Measurements from ENCODE around the gene RIT2. TPM values are rescaled to one million over a fixed set of nuclear protein-coding genes. Genes with fewer than 3 reads are reported as not detected.

Gene RIT2
- total RNA-seq, 1 experiment from 2014 or later, result 1.5 TPM

DNA sequence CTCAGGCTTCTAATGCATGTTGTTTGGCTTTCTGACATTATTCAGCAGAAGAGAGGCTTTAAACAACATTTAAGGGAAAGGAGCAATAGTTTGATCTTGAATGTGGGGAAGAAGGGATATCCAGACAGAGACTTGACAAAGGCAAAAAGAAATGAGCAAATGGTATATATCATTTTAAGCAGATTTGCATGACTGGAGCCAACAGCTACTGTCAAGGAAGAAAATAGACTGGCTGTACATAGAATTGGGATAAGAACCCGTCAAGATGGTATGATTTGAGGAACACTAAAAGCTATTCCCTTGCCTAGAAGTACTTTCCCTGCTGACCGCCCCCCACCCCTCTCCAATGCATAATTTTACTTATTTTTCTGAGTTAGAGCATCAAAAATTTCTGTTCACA is 174.5 kb downstream of the RIT2 start (continued):
- TF ChIP-seq, protein P1, sequence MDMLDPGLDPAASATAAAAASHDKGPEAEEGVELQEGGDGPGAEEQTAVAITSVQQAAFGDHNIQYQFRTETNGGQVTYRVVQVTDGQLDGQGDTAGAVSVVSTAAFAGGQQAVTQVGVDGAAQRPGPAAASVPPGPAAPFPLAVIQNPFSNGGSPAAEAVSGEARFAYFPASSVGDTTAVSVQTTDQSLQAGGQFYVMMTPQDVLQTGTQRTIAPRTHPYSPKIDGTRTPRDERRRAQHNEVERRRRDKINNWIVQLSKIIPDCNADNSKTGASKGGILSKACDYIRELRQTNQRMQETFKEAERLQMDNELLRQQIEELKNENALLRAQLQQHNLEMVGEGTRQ (CRISPR knock-in tag; IDR thresholded peaks at IDR 0.05), result no peak
- TF ChIP-seq ETV6 (CRISPR knock-in tag; IDR thresholded peaks at IDR 0.05) (no peak), TEAD1 (CRISPR knock-in tag; IDR thresholded peaks at IDR 0.05) (no peak)
- TF ChIP-seq, protein P2, sequence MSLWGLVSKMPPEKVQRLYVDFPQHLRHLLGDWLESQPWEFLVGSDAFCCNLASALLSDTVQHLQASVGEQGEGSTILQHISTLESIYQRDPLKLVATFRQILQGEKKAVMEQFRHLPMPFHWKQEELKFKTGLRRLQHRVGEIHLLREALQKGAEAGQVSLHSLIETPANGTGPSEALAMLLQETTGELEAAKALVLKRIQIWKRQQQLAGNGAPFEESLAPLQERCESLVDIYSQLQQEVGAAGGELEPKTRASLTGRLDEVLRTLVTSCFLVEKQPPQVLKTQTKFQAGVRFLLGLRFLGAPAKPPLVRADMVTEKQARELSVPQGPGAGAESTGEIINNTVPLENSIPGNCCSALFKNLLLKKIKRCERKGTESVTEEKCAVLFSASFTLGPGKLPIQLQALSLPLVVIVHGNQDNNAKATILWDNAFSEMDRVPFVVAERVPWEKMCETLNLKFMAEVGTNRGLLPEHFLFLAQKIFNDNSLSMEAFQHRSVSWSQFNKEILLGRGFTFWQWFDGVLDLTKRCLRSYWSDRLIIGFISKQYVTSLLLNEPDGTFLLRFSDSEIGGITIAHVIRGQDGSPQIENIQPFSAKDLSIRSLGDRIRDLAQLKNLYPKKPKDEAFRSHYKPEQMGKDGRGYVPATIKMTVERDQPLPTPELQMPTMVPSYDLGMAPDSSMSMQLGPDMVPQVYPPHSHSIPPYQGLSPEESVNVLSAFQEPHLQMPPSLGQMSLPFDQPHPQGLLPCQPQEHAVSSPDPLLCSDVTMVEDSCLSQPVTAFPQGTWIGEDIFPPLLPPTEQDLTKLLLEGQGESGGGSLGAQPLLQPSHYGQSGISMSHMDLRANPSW (CRISPR knock-in tag; conservative IDR thresholded peaks at IDR 0.05; ENCODE audit: low read depth), result no peak
- TF ChIP-seq, protein P3, sequence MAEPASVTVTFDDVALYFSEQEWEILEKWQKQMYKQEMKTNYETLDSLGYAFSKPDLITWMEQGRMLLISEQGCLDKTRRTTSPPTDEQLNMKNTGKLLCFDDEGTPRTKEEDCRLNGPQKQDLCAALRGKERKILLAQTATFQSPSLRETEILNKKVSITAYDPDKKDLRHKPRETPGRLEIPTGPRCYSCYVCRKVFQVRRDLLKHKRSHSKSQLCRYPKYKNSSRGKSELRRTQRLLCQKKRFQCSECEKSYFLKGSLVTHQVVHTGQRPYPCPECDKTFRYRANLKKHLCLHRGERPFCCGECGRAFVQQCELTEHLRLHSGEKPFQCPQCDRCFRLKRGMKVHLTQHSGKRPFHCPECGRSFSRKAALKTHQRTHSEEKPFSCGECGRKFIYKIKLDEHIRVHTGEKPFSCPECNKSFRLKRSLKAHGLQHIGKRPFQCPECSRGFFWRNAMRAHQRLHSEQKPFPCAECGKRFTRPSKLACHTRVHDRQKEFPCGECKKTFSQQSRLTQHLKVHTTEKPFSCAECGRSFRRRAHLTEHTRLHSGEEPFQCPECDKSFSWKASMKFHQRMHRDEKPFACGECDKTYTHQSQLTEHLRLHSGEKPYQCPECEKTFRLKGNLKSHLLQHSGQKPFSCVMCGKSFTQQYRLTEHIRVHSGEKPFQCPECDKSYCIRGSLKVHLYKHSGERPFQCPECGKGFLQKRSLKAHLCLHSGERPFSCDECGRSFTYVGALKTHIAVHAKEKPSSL (CRISPR knock-in tag; conservative IDR thresholded peaks at IDR 0.05), result no peak

DNA sequence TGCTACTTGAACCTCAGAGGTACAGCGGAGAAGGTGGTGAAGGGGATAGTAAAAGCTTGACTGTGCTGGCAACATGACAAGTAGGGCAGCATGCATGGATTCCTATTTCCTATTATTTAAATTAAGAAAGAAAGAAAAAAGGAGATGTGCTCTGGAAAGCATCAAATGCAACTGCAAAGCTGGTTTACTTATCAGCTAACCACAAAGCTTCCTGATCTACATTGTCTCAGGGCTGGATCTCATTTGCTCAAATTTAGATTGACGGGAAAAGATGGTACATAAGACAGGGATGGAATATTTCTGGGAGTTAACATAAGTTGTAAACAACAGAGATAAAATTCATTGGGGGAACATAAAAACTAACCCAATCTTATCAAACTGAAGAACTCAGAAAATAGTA is 178.0 kb downstream of the RIT2 start:
- no peak for ATAC-seq
- Mint-ChIP-seq H3K4me1 (peaks cover 41% of the 10 kb centered on the region), H3K27me3 (ENCODE audit: low read depth) (no peaks in the 10 kb centered on the region), H3K36me3 (peaks cover 2% of the 10 kb centered on the region; the same call in 1 of the 2 replicates), H3K27ac (no peak overlapping the region), H3K9me3 (peaks cover 10% of the 10 kb centered on the region), H3K4me3 (no peak overlapping the region)
- DNase-seq (ENCODE audit: low spot score), result no peak
- ChIA-PET CTCF (no interaction called here), POLR2A (no interaction called here)
- TF ChIP-seq MYBL2 (CRISPR knock-in tag; IDR thresholded peaks at IDR 0.05), result no peak
- TF ChIP-seq CREB1 (CRISPR knock-in tag; IDR thresholded peaks at IDR 0.05), result no peak
- TF ChIP-seq, protein P4, sequence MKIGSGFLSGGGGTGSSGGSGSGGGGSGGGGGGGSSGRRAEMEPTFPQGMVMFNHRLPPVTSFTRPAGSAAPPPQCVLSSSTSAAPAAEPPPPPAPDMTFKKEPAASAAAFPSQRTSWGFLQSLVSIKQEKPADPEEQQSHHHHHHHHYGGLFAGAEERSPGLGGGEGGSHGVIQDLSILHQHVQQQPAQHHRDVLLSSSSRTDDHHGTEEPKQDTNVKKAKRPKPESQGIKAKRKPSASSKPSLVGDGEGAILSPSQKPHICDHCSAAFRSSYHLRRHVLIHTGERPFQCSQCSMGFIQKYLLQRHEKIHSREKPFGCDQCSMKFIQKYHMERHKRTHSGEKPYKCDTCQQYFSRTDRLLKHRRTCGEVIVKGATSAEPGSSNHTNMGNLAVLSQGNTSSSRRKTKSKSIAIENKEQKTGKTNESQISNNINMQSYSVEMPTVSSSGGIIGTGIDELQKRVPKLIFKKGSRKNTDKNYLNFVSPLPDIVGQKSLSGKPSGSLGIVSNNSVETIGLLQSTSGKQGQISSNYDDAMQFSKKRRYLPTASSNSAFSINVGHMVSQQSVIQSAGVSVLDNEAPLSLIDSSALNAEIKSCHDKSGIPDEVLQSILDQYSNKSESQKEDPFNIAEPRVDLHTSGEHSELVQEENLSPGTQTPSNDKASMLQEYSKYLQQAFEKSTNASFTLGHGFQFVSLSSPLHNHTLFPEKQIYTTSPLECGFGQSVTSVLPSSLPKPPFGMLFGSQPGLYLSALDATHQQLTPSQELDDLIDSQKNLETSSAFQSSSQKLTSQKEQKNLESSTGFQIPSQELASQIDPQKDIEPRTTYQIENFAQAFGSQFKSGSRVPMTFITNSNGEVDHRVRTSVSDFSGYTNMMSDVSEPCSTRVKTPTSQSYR (CRISPR knock-in tag; IDR thresholded peaks at IDR 0.05), result no peak
- no peak for TF ChIP-seq SP1 (CRISPR knock-in tag; conservative IDR thresholded peaks at IDR 0.05)
- TF ChIP-seq NR2C2 (CRISPR knock-in tag; IDR thresholded peaks at IDR 0.05), result no peak
- TF ChIP-seq PRRX2 (CRISPR knock-in tag; IDR thresholded peaks at IDR 0.05), result no peak

DNA sequence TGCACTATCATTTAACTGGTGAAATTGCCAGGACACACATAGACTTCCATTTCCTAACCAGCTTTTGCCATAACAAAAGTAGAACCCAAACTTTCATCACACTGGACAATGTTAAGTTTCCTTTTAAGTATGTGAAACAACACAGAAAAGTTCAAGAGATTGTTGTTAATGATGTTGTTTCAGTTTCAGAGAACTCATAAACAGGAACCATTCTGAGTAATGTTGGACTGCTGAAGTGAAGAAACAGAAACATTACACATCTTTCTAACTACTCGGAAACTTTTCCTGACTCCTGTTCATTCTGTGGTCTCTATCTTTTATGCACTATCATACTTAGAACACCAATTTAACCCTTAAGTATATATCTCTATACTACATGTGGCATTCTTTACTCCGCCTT is 179.2 kb downstream of the RIT2 start:
- H3K9me3 Mint-ChIP-seq, result peaks cover 8% of the 10 kb centered on the region
- no peaks in the 10 kb centered on the region for H3K27me3 Mint-ChIP-seq (ENCODE audit: low read depth)
- ATAC-seq, result no peak
- no peaks in the 10 kb centered on the region for H3K36me3 Mint-ChIP-seq
- DNase-seq (ENCODE audit: low spot score), result no peak
- H3K4me3 Mint-ChIP-seq, result no peak overlapping the region
- CTCF ChIA-PET, result no interaction called here
- POLR2A ChIA-PET, result no interaction called here
- no peak overlapping the region for H3K27ac Mint-ChIP-seq
- TF ChIP-seq, protein P5, sequence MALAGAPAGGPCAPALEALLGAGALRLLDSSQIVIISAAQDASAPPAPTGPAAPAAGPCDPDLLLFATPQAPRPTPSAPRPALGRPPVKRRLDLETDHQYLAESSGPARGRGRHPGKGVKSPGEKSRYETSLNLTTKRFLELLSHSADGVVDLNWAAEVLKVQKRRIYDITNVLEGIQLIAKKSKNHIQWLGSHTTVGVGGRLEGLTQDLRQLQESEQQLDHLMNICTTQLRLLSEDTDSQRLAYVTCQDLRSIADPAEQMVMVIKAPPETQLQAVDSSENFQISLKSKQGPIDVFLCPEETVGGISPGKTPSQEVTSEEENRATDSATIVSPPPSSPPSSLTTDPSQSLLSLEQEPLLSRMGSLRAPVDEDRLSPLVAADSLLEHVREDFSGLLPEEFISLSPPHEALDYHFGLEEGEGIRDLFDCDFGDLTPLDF (CRISPR knock-in tag; IDR thresholded peaks at IDR 0.05), result no peak
- TF ChIP-seq ETV6 (CRISPR knock-in tag; IDR thresholded peaks at IDR 0.05), result no peak
- no peak for TF ChIP-seq ZNF396 (CRISPR knock-in tag; IDR thresholded peaks at IDR 0.05; ENCODE audit: borderline replicate concordance)
- TF ChIP-seq IRF2 (CRISPR knock-in tag; IDR thresholded peaks at IDR 0.05; ENCODE audit: borderline replicate concordance, low read depth), result no peak
- TF ChIP-seq, protein P6, sequence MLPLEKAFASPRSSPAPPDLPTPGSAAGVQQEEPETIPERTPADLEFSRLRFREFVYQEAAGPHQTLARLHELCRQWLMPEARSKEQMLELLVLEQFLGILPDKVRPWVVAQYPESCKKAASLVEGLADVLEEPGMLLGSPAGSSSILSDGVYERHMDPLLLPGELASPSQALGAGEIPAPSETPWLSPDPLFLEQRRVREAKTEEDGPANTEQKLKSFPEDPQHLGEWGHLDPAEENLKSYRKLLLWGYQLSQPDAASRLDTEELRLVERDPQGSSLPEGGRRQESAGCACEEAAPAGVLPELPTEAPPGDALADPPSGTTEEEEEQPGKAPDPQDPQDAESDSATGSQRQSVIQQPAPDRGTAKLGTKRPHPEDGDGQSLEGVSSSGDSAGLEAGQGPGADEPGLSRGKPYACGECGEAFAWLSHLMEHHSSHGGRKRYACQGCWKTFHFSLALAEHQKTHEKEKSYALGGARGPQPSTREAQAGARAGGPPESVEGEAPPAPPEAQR (CRISPR knock-in tag; IDR thresholded peaks at IDR 0.05), result no peak
- TF ChIP-seq, protein P7, sequence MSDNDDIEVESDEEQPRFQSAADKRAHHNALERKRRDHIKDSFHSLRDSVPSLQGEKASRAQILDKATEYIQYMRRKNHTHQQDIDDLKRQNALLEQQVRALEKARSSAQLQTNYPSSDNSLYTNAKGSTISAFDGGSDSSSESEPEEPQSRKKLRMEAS (CRISPR knock-in tag; IDR thresholded peaks at IDR 0.05), result no peak
- no peak for TF ChIP-seq GTF2I (CRISPR knock-in tag; conservative IDR thresholded peaks at IDR 0.05)
- peaks cover 44% of the 10 kb centered on the region for H3K4me1 Mint-ChIP-seq

Measured in WTC11 (cell line).